DMS53 (cell line): ENCODE data around the gene IQSEC3.
A peak's percentile ranks its signal among the peaks of the same experiment; 100 is the strongest.

Experiments used
- DNase-seq: peaks from one replicate; lab custom pipeline; 2025; lab: John Stamatoyannopoulos, UW

The IQSEC3 gene

GRCh38 chr12:163406-163986 is 96.9 kb downstream of the IQSEC3 start:
- peak; percentile 95 for DNase-seq

- DNase-seq: peak; percentile 93
These were observed 97.6 kb downstream of the IQSEC3 start for GRCh38 chr12:164207-164606.

GRCh38 chr12:165862-166368 is 99.3 kb downstream of the IQSEC3 start:
- no peak for DNase-seq

- DNase-seq: no peak
These were observed 100.0 kb downstream of the IQSEC3 start for GRCh38 chr12:166425-167075.

GRCh38 chr12:167959-168600 is 101.5 kb downstream of the IQSEC3 start:
- no peak for DNase-seq

- no peak for DNase-seq
These were observed 102.4 kb downstream of the IQSEC3 start for GRCh38 chr12:168763-169525.

GRCh38 chr12:169528-170370 is 103.2 kb downstream of the IQSEC3 start:
- DNase-seq: peak; percentile 48

- no peak for DNase-seq
These were observed 104.0 kb downstream of the IQSEC3 start for GRCh38 chr12:170371-171225.

- no peak for DNase-seq
These were observed 104.7 kb downstream of the IQSEC3 start for GRCh38 chr12:171276-171675.

GRCh38 chr12:171743-172676 is 105.4 kb downstream of the IQSEC3 start:
- DNase-seq: no peak

- no peak for DNase-seq
These were observed 106.2 kb downstream of the IQSEC3 start for GRCh38 chr12:172732-173161.

GRCh38 chr12:174124-174523 is 107.6 kb downstream of the IQSEC3 start:
- no peak for DNase-seq

GRCh38 chr12:174596-174995 is 108.0 kb downstream of the IQSEC3 start:
- DNase-seq: no peak

GRCh38 chr12:175250-175649 is 108.7 kb downstream of the IQSEC3 start:
- DNase-seq: no peak

- no peak for DNase-seq
These were observed 109.2 kb downstream of the IQSEC3 start for GRCh38 chr12:175759-176158.

- DNase-seq: peak; percentile 89
These were observed 110.0 kb downstream of the IQSEC3 start for GRCh38 chr12:176321-177181.

- DNase-seq: no peak
These were observed 110.9 kb downstream of the IQSEC3 start for GRCh38 chr12:177336-177979.
